DOHH2 (cell line): ENCODE measurements around the gene MSRB3.

Source experiments
- H3F3A ChIP-seq: fragments of 200-600 bp; sonication (generic), shearing (Covaris generic); 2 replicates; pipeline ENCODE4 v1.6.0; 2016; ENCODE audit warnings: antibody characterized with exemption, mild to moderate bottlenecking; ENCODE audit not compliant: control insufficient read depth, insufficient read depth
- H3K27ac ChIP-seq: fragments of 200-600 bp; sonication (generic); 2 replicates; pipeline ENCODE4 v1.5.1; 2014; ENCODE audit warnings: low read depth, mild to moderate bottlenecking, low read length, moderate library complexity
- H3K27me3 ChIP-seq: fragments of 200-600 bp; sonication (generic); 2 replicates; pipeline ENCODE4 v1.6.1; 2014; ENCODE audit warnings: mild to moderate bottlenecking, low read length, mixed read lengths; ENCODE audit not compliant: control insufficient read depth
- H3K36me3 ChIP-seq: fragments of 200-600 bp; sonication (generic); 2 replicates; pipeline ENCODE4 v1.6.1; 2014; ENCODE audit warnings: mild to moderate bottlenecking, low read length, moderate library complexity, mixed read lengths; ENCODE audit not compliant: control insufficient read depth
- H3K4me1 ChIP-seq: fragments of 200-600 bp; sonication (generic); 2 replicates; pipeline ENCODE4 v1.6.1; 2014; ENCODE audit warnings: mild to moderate bottlenecking, low read length, mixed read lengths; ENCODE audit not compliant: control insufficient read depth
- H3K4me2 ChIP-seq: fragments of 200-600 bp; sonication (generic); 2 replicates; pipeline ENCODE4 v1.6.0; 2014; ENCODE audit warnings: mild to moderate bottlenecking, low read length, moderate library complexity
- H3K4me3 ChIP-seq: fragments of 200-600 bp; sonication (generic); 2 replicates; pipeline ENCODE4 v1.5.1; 2014; ENCODE audit warnings: mild to moderate bottlenecking, low read length, mixed read lengths
- H3K79me2 ChIP-seq: fragments of 200-600 bp; sonication (generic); 2 replicates; pipeline ENCODE4 v1.6.1; 2014; ENCODE audit warnings: mild to moderate bottlenecking, low read length, mixed read lengths; ENCODE audit not compliant: control insufficient read depth
- H3K9me2 ChIP-seq: fragments of 200-600 bp; sonication (generic); replicated peaks from 2 replicates; pipeline ENCODE4 v1.6.1; 2014; ENCODE audit warnings: mild to moderate bottlenecking, low read length, mixed read lengths; ENCODE audit not compliant: control insufficient read depth
- H3K9me3 ChIP-seq: fragments of 200-600 bp; sonication (generic); 2 replicates; pipeline ENCODE4 v1.6.1; 2014; ENCODE audit warnings: antibody characterized with exemption, low read length, mixed read lengths; ENCODE audit not compliant: control insufficient read depth, insufficient read depth
- H4K20me1 ChIP-seq: fragments of 200-600 bp; sonication (generic); 2 replicates; pipeline ENCODE4 v1.6.0; 2014; ENCODE audit warnings: low read depth, mild to moderate bottlenecking, antibody characterized with exemption, low read length, moderate library complexity; ENCODE audit not compliant: control insufficient read depth, insufficient read depth
- EZH2phosphoT487 ChIP-seq: fragments of 200-600 bp; sonication (generic); IDR thresholded peaks from 2 replicates; pipeline ENCODE4 v1.6.1; 2017; ENCODE audit warnings: borderline replicate concordance, mild to moderate bottlenecking, antibody characterized with exemption, low read length, moderate library complexity, mixed read lengths
- TF ChIP-seq, protein P1 (sequence below): fragments of 200-600 bp; sonication (generic); IDR thresholded peaks from one replicate; pipeline ENCODE4 v1.5.1; 2014; ENCODE audit warnings: antibody characterized with exemption, mild to moderate bottlenecking, low read depth, low read length; ENCODE audit not compliant: poor library complexity, severe bottlenecking

MSRB3 gene

DNA sequence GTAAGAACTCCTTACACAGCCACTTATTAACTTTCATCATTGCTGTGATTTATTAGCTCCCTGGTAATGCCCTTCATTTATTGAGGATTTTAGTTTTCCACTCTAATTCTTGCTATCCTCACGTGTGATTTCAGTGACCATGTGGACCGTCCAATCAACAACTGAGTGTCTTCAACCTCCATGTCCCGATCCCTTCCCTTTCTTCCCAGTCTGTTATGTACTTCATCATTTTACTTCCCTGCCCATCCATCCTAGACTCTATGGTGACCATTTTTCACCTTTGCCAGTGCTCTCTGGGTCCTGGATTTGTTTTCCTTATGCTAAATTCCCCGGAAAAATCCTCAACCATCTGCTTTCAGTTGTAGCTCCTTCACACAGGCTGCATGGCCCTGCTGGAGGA lies 111.0 kb downstream of the MSRB3 start:
- no peak for TF ChIP-seq EZH2phosphoT487
- TF ChIP-seq, protein P1, sequence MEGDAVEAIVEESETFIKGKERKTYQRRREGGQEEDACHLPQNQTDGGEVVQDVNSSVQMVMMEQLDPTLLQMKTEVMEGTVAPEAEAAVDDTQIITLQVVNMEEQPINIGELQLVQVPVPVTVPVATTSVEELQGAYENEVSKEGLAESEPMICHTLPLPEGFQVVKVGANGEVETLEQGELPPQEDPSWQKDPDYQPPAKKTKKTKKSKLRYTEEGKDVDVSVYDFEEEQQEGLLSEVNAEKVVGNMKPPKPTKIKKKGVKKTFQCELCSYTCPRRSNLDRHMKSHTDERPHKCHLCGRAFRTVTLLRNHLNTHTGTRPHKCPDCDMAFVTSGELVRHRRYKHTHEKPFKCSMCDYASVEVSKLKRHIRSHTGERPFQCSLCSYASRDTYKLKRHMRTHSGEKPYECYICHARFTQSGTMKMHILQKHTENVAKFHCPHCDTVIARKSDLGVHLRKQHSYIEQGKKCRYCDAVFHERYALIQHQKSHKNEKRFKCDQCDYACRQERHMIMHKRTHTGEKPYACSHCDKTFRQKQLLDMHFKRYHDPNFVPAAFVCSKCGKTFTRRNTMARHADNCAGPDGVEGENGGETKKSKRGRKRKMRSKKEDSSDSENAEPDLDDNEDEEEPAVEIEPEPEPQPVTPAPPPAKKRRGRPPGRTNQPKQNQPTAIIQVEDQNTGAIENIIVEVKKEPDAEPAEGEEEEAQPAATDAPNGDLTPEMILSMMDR = no peak
- Histone ChIP-seq H3K36me3 (no peaks in the 10 kb centered on the region), H3K4me1 (no peaks in the 10 kb centered on the region), H3K27ac (no peak overlapping the region), H3K4me2 (no peak overlapping the region), H3K9me3 (peaks cover 3% of the 10 kb centered on the region; the same call in 1 of the 2 replicates), H3K27me3 (no peaks in the 10 kb centered on the region), H3K4me3 (no peak overlapping the region), H3K79me2 (no peaks in the 10 kb centered on the region), H3K9me2 (no peaks in the 10 kb centered on the region), H4K20me1 (no peaks in the 10 kb centered on the region), H3F3A (no peaks in the 10 kb centered on the region)

DNA sequence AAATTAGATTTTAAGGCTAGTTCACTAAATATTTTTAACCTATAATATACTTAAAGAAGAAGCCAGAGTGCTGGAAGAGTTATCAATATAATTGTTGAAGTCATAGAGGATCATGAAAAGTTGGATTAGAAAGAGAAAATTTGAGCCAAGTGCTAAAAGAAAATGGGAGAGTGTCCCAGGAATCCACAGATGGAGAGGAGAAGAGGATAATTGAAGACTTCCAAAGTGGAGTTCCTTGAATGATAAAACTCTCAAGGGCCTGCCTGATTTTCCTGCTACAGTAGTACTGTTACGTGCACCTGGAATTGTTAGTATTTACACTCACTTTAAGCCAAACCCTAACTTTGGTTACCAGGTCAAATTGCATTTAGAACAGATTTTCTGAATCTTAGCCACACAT lies 113.2 kb downstream of the MSRB3 start:
- no peaks in the 10 kb centered on the region for H3K27me3 ChIP-seq
- H3F3A ChIP-seq = no peaks in the 10 kb centered on the region
- H3K4me1 ChIP-seq = no peaks in the 10 kb centered on the region
- no peaks in the 10 kb centered on the region for H3K9me2 ChIP-seq
- H3K4me2 ChIP-seq = no peak overlapping the region
- TF ChIP-seq, protein P1 = no peak
- TF ChIP-seq EZH2phosphoT487 = no peak
- H3K36me3 ChIP-seq = no peaks in the 10 kb centered on the region
- no peak overlapping the region for H3K27ac ChIP-seq
- no peak overlapping the region for H3K4me3 ChIP-seq
- H4K20me1 ChIP-seq = no peaks in the 10 kb centered on the region
- H3K79me2 ChIP-seq = no peaks in the 10 kb centered on the region
- H3K9me3 ChIP-seq = peaks cover 7% of the 10 kb centered on the region

DNA sequence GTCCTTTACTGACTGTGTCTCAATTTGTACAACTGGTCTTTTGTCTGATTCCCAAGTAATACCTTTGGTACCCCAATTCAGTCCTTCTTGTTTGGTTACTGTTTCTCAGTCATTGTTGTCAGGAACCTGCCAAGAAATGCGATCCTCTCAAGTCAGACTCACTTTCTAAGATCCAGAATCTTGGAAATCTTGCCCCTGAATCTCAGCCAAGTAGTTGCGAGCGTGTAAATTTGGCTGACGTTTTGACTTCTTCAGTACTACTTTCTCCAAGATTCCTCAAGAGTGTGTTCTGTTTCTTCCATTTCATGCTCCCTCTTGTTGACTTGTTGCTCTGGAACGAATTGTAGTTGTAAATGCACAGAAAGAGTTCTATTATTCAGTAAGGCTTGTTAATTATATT lies 114.0 kb downstream of the MSRB3 start:
- TF ChIP-seq EZH2phosphoT487 = no peak
- TF ChIP-seq, protein P1 = no peak
- no peaks in the 10 kb centered on the region for H3K9me2 ChIP-seq
- H3K9me3 ChIP-seq = peaks cover 7% of the 10 kb centered on the region
- no peaks in the 10 kb centered on the region for H3K4me1 ChIP-seq
- no peaks in the 10 kb centered on the region for H4K20me1 ChIP-seq
- no peaks in the 10 kb centered on the region for H3F3A ChIP-seq
- H3K4me2 ChIP-seq = no peak overlapping the region
- no peaks in the 10 kb centered on the region for H3K79me2 ChIP-seq
- H3K27ac ChIP-seq = no peak overlapping the region
- no peaks in the 10 kb centered on the region for H3K27me3 ChIP-seq
- H3K36me3 ChIP-seq = no peaks in the 10 kb centered on the region
- H3K4me3 ChIP-seq = no peak overlapping the region

DNA sequence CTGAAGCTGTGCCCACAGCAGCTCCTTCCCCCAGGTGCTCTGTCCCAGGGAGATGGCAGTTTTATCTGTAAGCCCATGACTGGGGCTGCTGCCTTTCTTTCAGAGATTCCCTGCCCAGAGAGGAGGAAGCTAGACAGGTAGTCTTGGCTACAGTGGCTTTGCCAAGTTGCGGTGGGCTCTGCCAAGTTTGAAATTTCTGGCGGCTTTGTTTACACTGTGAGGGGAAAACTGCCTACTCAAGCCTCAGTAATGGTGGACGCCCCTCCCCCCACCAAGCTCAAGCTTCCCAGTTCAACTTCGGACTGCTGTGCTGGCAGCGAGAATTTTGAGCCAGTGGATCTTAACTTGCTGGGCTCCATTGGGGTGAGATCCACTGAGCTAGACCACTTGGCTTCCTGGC lies 124.7 kb downstream of the MSRB3 start:
- H3K9me2 ChIP-seq = no peaks in the 10 kb centered on the region
- H3K4me2 ChIP-seq = no peak overlapping the region
- H3K27me3 ChIP-seq = no peaks in the 10 kb centered on the region
- no peak overlapping the region for H3K4me3 ChIP-seq
- H3K4me1 ChIP-seq = no peaks in the 10 kb centered on the region
- H3K9me3 ChIP-seq = no peaks in the 10 kb centered on the region
- no peak for TF ChIP-seq EZH2phosphoT487
- TF ChIP-seq, protein P1 = no peak
- H3K27ac ChIP-seq = no peak overlapping the region
- H3F3A ChIP-seq = no peaks in the 10 kb centered on the region
- H3K36me3 ChIP-seq = no peaks in the 10 kb centered on the region
- H3K79me2 ChIP-seq = no peaks in the 10 kb centered on the region
- no peaks in the 10 kb centered on the region for H4K20me1 ChIP-seq
